ENCODE data around the gene SPON2. TPM values are rescaled to one million over a fixed set of nuclear protein-coding genes. Genes with fewer than 3 reads are reported as not detected.
A peak's percentile ranks its signal among the peaks of the same experiment; 100 is the strongest.

The SPON2 gene
- total RNA-seq, 2 experiments from 2014 or later, result 9.9 to 10.5 TPM

- POLR2A ChIA-PET, result no interaction called here
Measured at GRCh38 chr4:1170156-1170975, 2.0 kb downstream of the SPON2 start.

DNA sequence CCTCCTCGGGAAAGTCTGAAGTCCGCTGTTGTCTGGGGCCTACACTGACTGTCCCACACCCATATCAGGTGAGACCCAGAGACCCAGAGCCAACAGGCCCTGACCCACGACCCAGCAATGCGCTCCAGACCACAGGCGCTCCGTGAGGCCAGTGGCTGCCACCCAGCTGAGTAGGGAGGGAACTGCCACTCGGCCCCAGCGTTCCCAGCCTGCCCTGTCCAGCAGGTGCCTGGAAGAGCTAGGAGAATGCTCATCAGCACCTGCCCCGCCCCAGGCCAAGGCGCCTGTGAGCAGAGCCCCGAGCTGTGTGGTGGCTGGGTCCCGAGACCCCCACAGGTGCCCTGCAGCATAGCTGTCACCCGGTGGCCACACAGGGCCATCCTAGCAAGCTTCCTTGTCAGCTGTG is 2.7 kb downstream of the SPON2 start:
- CTCF ChIA-PET, result interaction anchor here (1.4 to 4.7 kb wide), 2 partner anchors 10 to 98 kb away, joined by 3 to 39 read pairs; no protein-coding TSS in a partner anchor
- no peak for ATAC-seq
- TF ChIP-seq CTCF (IDR thresholded peaks at IDR 0.05), result no peak
- no peak for DNase-seq
- H3K4me3 Mint-ChIP-seq, result no peak overlapping the region
- no peaks in the 10 kb centered on the region for H3K9me3 Mint-ChIP-seq
- no peaks in the 10 kb centered on the region for H3K36me3 Mint-ChIP-seq (ENCODE audit: low read depth)
- POLR2A ChIA-PET, result interaction anchor here (0.5 to 0.6 kb wide), 2 partner anchors 30 to 295 kb away, joined by 3 read pairs; no protein-coding TSS in a partner anchor
- H3K4me1 Mint-ChIP-seq (ENCODE audit: low read depth), result peaks cover 23% of the 10 kb centered on the region
- H3K27ac Mint-ChIP-seq, result no peak overlapping the region
- H3K27me3 Mint-ChIP-seq, result peaks cover 21% of the 10 kb centered on the region
- intact Hi-C loops (cut with micrococcal nuclease), result loop anchor here (5.0 kb wide), 1 partner anchor 118 kb away; the partner anchor contains the start of gene MAEA

More at GRCh38 chr4:1170156-1170975, 2.0 kb downstream of the SPON2 start:
- DNase-seq (no peak), ATAC-seq (no peak)
- Mint-ChIP-seq H3K4me3 (no peak overlapping the region), H3K27me3 (peaks cover 21% of the 10 kb centered on the region), H3K36me3 (ENCODE audit: low read depth) (no peaks in the 10 kb centered on the region), H3K4me1 (ENCODE audit: low read depth) (peaks cover 23% of the 10 kb centered on the region), H3K27ac (no peak overlapping the region), H3K9me3 (no peaks in the 10 kb centered on the region)
- intact Hi-C loops (cut with micrococcal nuclease), result no loop called here
- CTCF ChIA-PET, result interaction anchor here (0.7 to 4.7 kb wide), 4 partner anchors 14 to 97 kb away, joined by 3 to 39 read pairs (median 5); no protein-coding TSS in a partner anchor
- TF ChIP-seq CTCF (IDR thresholded peaks at IDR 0.05), result no peak

GRCh38 chr4:1169171-1169671 is 3.2 kb downstream of the SPON2 start:
- intact Hi-C loops (cut with micrococcal nuclease), result loop anchor here (5.0 kb wide), 1 partner anchor 118 kb away; the partner anchor contains the start of gene MAEA
- Mint-ChIP-seq H3K4me1 (ENCODE audit: low read depth) (peaks cover 23% of the 10 kb centered on the region), H3K27ac (no peak overlapping the region), H3K36me3 (ENCODE audit: low read depth) (no peaks in the 10 kb centered on the region), H3K27me3 (peaks cover 21% of the 10 kb centered on the region), H3K4me3 (no peak overlapping the region), H3K9me3 (no peaks in the 10 kb centered on the region)
- ATAC-seq (no peak), DNase-seq (no peak)
- POLR2A ChIA-PET, result interaction anchor here (0.5 to 1.5 kb wide), 4 partner anchors 31 to 295 kb away, joined by 3 to 6 read pairs (median 4); partner anchors contain the start of gene UVSSA
- TF ChIP-seq CTCF (IDR thresholded peaks at IDR 0.05), result no peak
- CTCF ChIA-PET, result interaction anchor here (1.4 to 4.7 kb wide), 2 partner anchors 11 to 98 kb away, joined by 3 to 39 read pairs; no protein-coding TSS in a partner anchor

DNA sequence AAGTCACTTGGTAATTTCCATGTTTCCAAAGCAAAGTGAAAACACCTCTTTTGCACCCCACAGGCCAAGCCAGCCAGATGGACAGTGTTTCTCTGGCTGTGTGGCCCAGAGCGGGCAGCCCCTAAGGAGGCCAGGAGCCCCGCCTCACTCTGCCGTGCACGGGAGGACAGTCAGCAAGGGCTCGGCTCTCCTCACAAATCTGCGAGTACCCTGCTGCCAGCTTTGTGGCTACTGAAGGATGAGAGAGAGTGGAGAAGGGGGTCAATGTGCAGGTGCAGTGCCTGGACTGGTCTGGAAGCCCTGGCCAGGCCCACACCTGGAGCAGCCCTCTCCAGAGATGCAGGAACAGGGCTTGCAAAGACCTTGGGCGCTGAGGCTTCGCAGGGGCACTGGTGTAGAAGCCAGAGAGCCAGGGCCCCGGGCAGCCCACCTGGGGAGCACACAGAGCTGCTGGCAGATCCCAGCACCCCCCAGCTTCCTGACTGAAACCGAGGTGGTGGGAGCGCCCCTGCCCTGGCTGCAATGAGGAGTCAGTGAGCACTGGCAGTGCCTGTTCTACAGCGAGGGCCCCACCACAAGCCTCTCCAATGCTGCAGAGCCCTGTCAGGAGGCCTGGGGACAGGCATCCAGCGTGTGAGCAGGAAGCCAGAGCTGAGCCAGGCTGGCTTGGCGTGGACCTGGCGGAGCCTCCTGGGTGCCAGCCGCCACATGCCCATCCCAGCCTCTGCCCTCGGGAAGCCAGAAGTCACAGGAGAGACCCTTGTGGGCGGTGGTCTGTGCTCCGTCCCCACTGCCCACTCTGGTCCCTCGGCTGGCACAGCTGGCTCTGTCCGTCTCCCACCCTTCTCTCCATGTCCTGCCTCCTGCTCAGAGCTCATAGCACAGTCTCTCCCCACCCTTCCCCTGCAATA is 3.9 kb downstream of the SPON2 start:
- POLR2A ChIA-PET, result interaction anchor here (0.7 to 2.4 kb wide), 13 partner anchors 12 to 179 kb away, joined by 3 to 11 read pairs (median 4); partner anchors contain the start of gene UVSSA
- no peaks in the 10 kb centered on the region for H3K36me3 Mint-ChIP-seq (ENCODE audit: low read depth)
- peak overlapping the region; percentile 76 for H3K4me3 Mint-ChIP-seq
- intact Hi-C loops (cut with micrococcal nuclease), result loop anchor here (5.0 kb wide), 1 partner anchor 119 kb away; the partner anchor contains the start of gene MAEA
- peaks cover 29% of the 10 kb centered on the region for H3K4me1 Mint-ChIP-seq (ENCODE audit: low read depth)
- no peak for TF ChIP-seq CTCF (IDR thresholded peaks at IDR 0.05)
- no peak overlapping the region for H3K27ac Mint-ChIP-seq
- DNase-seq (no peak), ATAC-seq (no peak)
- CTCF ChIA-PET, result interaction anchor here (1.0 to 4.7 kb wide), 20 partner anchors 7 to 188 kb away, joined by 3 to 39 read pairs (median 5); no protein-coding TSS in a partner anchor
- peaks cover 17% of the 10 kb centered on the region for H3K27me3 Mint-ChIP-seq
- H3K9me3 Mint-ChIP-seq, result no peaks in the 10 kb centered on the region
